Fibroblast of gingiva (primary cell): Measurements from ENCODE around the gene MYOD1.

Experiments
- DNase-seq: peaks from one replicate; pipeline ENCODE4 v3.0.0-alpha.2; 2011; ENCODE audit warnings: low read depth

The MYOD1 gene

DNA sequence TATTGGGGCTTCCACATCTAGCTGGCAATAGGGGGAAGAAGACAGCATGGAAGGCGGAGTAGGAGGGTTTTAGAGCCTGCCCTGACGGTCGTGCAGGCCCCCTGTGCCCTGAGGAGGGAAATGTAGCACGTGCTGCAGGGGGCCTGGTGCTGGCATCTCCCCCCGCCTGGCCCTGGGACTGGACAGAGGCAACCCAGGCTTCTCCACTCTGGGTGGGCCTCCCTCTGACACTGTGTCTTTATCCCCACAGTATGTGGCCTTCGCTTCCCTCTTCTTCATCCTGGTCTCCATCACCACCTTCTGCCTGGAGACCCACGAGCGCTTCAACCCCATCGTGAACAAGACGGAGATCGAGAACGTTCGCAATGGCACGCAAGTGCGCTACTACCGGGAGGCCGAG is 52.0 kb downstream of the MYOD1 start:
- no peak for DNase-seq
